ENCODE measurements around the gene PRR14L.

The PRR14L gene

GRCh38 chr22:31647066-31647465 is 102.9 kb downstream of the PRR14L start:
- ATAC-seq = no peak
- no peak overlapping the region for H3K4me3 Mint-ChIP-seq
- H3K9me3 Mint-ChIP-seq = no peaks in the 10 kb centered on the region
- DNase-seq (ENCODE audit: low spot score in 2 of 2) = no peak
- peaks cover 29% of the 10 kb centered on the region for H3K4me1 Mint-ChIP-seq
- peaks cover 83% of the 10 kb centered on the region for H3K36me3 Mint-ChIP-seq
- peak overlapping the region; percentile 85 for H3K27ac Mint-ChIP-seq

- H3K4me3 Mint-ChIP-seq = no peak overlapping the region
- peaks cover 26% of the 10 kb centered on the region for H3K4me1 Mint-ChIP-seq
- ATAC-seq (peak; percentile 93), DNase-seq (ENCODE audit: low spot score in 2 of 2) (no peak)
- no peaks in the 10 kb centered on the region for H3K9me3 Mint-ChIP-seq
- H3K27ac Mint-ChIP-seq = peak overlapping the region; percentile 85
- H3K36me3 Mint-ChIP-seq = peaks cover 84% of the 10 kb centered on the region
Measured at GRCh38 chr22:31646186-31647019, 103.5 kb downstream of the PRR14L start.

DNA sequence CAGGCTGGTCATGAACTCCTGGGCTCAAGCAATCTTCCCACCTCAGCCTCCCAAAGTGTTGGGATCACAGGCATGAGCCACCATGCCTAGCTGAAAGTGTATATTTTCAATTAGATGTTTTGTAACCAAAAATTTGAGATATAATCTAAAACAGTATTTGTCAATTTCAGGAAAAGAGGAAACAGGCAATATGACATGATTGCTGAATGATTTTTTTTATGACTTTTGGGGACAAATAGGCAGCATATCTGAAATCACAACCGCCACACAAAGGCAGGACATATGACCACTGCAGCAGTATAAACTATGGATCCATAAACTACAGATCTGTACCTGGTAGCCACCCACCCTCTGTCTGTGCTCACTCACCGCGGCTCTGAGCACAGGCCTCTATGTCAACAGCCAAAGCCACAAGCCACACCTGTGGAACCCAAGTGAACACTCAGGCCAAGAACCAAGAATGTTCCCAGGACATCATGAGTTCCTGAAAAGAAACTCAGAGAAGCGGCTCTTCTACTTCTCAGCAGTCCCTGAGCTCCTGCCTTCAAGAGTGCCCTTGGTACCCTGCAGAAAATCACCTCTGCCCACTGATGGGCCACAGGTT is 110.4 kb downstream of the PRR14L start:
- Mint-ChIP-seq H3K4me1 (peaks cover 50% of the 10 kb centered on the region), H3K36me3 (peaks cover 48% of the 10 kb centered on the region), H3K27ac (peak overlapping the region; percentile 83), H3K9me3 (no peaks in the 10 kb centered on the region), H3K4me3 (peak overlapping the region; percentile 60)
- peak; percentile 57 for ATAC-seq
- DNase-seq (ENCODE audit: low spot score in 2 of 2) = no peak

DNA sequence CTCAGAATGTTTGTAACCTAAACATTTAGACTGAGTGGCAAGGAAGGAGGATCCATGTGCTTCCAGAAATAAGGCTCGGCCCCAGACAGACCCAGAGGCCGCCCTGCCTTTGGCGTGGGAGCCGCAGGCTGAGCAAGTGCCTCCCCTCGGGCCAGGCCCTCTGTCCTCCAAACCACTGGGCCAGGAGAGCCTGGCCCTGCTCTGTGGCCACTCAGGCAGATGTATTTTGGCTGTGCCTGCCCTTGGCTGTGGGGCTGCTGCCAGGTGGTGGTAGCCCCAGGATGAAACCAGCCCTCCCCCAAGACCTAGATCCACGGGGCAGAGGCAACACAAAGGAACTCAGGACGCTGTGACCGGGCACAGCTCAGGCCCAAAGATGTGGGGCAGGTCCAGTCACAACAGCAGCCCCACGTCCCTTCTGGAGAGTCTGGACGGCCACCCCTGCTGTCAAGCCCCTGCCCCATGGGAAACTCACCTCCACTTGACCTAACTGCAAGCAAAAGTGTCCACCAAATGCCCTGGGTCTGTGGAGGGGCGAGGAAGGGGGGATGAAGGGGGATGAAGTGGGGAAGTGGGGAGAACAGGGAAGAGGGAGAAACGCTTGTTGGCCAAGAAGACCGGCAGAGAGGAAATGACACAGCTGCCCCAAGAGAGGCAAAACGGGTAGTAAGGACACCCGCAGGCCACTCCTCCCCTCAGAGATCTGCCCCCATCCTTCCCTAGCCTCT is 111.9 kb downstream of the PRR14L start:
- peaks cover 42% of the 10 kb centered on the region for H3K36me3 Mint-ChIP-seq

GRCh38 chr22:31637447-31637890 is 112.5 kb downstream of the PRR14L start:
- Mint-ChIP-seq H3K27ac (peak overlapping the region; percentile 83), H3K36me3 (peaks cover 37% of the 10 kb centered on the region), H3K4me1 (peaks cover 58% of the 10 kb centered on the region), H3K4me3 (peak overlapping the region; percentile 60), H3K9me3 (no peaks in the 10 kb centered on the region)
- DNase-seq (ENCODE audit: low spot score in 2 of 2) (no peak), ATAC-seq (no peak)

More for the DNA sequence above, 111.9 kb downstream of the PRR14L start:
- Mint-ChIP-seq H3K4me3 (peak overlapping the region; percentile 60), H3K27ac (peak overlapping the region; percentile 83), H3K4me1 (peaks cover 58% of the 10 kb centered on the region), H3K9me3 (no peaks in the 10 kb centered on the region)
- ATAC-seq (peak; percentile 78), DNase-seq (ENCODE audit: low spot score in 2 of 2) (no peak)

GRCh38 chr22:31635638-31636306 is 114.2 kb downstream of the PRR14L start:
- Mint-ChIP-seq H3K4me1 (peaks cover 65% of the 10 kb centered on the region), H3K27ac (peak overlapping the region; percentile 60), H3K36me3 (peaks cover 35% of the 10 kb centered on the region), H3K9me3 (no peaks in the 10 kb centered on the region), H3K4me3 (no peak overlapping the region)
- ATAC-seq (no peak), DNase-seq (ENCODE audit: low spot score in 2 of 2) (no peak)

- peak overlapping the region; percentile 89 for H3K27ac Mint-ChIP-seq
- no peak for DNase-seq (ENCODE audit: low spot score in 2 of 2)
- no peak for ATAC-seq
- H3K4me3 Mint-ChIP-seq = peak overlapping the region; percentile 79
- H3K4me1 Mint-ChIP-seq = peaks cover 61% of the 10 kb centered on the region
- H3K9me3 Mint-ChIP-seq = no peaks in the 10 kb centered on the region
- H3K36me3 Mint-ChIP-seq = peaks cover 55% of the 10 kb centered on the region
Measured at GRCh38 chr22:31631436-31631835, 118.5 kb downstream of the PRR14L start.
